Central memory CD8-positive, alpha-beta T cell (primary cell): ENCODE results near the gene CROCC2.

ENCODE experiments used
- ATAC-seq: fragments of 150-1000 bp; cut with Tn5 transposase; replicated peaks from 2 replicates; pipeline ENCODE4 v1.10.0; 2022; ENCODE audit warnings: mild to moderate bottlenecking, moderate FRiP score, moderate number of reproducible peaks; ENCODE audit not compliant: poor library complexity, severe bottlenecking; ENCODE audit errors: extremely low read depth
- DNase-seq, 2 donors: peaks; one replicate each; pipeline ENCODE4 v3.0.0; 2021; ENCODE audit warnings: low spot score in 2 of 2
- H3K27ac Mint-ChIP-seq: one replicate; pipeline ENCODE4 v1.8.0; 2022; ENCODE audit warnings: low read depth, mild to moderate bottlenecking, moderate library complexity, mixed read lengths
- H3K27me3 Mint-ChIP-seq: one replicate; pipeline ENCODE4 v1.8.0; 2022; ENCODE audit warnings: mixed read lengths
- H3K36me3 Mint-ChIP-seq: one replicate; pipeline ENCODE4 v1.8.0; 2022; ENCODE audit warnings: mild to moderate bottlenecking, moderate library complexity, mixed read lengths; ENCODE audit not compliant: insufficient read depth
- H3K4me1 Mint-ChIP-seq: one replicate; pipeline ENCODE4 v1.8.0; 2022; ENCODE audit warnings: mixed read lengths
- H3K4me3 Mint-ChIP-seq: one replicate; pipeline ENCODE4 v1.8.0; 2022; ENCODE audit warnings: mild to moderate bottlenecking, moderate library complexity, mixed read lengths
- H3K9me3 Mint-ChIP-seq: one replicate; pipeline ENCODE4 v1.8.0; 2022; ENCODE audit warnings: mixed read lengths

CROCC2 gene

DNA sequence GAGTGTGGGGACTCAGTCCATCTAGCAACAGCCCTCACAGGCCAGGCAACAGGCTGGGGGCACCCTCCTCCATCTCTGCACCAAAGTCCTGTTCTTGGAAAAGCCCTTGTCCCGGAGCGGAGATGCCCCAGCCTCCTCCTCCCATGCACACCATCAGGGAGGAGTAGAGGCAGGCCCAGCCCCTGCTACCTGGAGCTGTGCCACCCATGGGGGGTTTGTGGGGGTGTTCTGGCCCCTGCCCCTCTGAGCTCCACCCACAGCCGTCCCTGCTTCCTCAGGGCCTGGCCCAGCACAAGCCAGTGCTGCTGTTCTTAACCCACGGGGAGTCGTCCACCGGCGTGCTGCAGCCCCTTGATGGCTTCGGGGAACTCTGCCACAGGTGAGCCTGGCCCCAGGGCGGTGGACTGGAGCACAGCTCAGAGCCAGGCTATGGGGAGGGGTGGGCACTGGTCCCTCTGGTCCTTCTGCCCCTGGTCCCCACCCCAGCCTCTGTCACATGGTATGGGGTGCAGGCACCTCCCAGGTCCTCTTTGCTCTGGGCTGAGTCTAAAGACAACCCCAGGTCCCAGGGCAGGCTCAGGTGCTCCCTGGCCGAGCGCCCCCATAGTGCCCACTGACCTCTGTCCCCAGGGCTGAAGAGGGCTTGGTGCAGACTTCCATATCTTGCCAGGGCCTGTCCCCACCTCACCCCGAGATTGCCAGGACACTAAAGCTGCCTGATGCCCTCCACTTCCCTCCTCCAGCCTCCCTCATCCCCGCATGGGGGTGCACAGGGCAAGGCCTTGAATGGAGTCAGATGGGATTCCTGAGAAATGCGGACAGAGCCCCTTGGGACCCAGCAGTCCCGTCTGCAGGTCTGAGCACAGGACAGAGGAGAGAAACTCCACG lies 34.8 kb upstream of the CROCC2 start:
- no peaks in the 10 kb centered on the region for H3K4me1 Mint-ChIP-seq
- peaks cover 36% of the 10 kb centered on the region for H3K27me3 Mint-ChIP-seq
- no peaks in the 10 kb centered on the region for H3K36me3 Mint-ChIP-seq
- no peak for DNase-seq
- no peak for ATAC-seq
- no peak overlapping the region for H3K4me3 Mint-ChIP-seq
- H3K27ac Mint-ChIP-seq: no peak overlapping the region
- H3K9me3 Mint-ChIP-seq: no peaks in the 10 kb centered on the region

DNA sequence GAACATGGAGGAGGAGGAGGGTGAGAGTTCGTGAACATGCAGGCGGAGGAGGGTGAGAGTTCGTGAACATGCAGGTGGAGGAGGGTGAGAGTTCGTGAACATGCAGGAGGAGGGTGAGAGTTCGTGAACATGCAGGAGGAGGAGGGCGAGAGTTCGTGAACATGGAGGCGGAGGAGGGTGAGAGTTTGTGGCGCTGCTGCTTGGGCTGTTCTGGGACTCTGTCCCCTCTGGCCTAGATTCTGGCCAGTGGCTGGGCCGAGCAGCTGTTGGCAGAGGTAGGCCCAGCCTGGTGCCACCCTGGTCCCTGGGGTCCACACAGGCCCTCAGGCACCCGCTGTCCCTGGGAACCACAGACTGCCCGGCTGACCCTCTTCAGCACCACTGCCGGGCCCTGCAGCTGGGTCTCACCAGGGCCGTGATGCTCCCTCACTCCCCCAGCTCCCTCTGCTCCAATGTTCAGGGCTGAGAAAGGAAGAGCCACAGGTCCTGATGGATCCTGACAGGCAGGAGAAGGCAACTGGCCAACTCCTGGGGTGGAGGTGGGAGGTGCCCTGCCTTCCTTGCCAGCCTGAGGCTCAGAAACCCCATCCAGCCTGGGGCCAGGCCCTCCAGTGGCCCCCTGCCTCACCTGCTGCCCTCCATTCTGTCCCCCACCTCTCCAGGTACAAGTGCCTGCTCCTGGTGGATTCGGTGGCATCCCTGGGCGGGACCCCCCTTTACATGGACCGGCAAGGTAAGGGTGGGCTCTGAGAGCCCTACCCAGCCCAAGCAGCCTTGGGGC lies 33.6 kb upstream of the CROCC2 start:
- ATAC-seq (no peak), DNase-seq (no peak)
- no peaks in the 10 kb centered on the region for H3K9me3 Mint-ChIP-seq
- H3K36me3 Mint-ChIP-seq: no peaks in the 10 kb centered on the region
- no peak overlapping the region for H3K4me3 Mint-ChIP-seq
- H3K27ac Mint-ChIP-seq: no peak overlapping the region
- H3K4me1 Mint-ChIP-seq: no peaks in the 10 kb centered on the region
- peaks cover 24% of the 10 kb centered on the region for H3K27me3 Mint-ChIP-seq

DNA sequence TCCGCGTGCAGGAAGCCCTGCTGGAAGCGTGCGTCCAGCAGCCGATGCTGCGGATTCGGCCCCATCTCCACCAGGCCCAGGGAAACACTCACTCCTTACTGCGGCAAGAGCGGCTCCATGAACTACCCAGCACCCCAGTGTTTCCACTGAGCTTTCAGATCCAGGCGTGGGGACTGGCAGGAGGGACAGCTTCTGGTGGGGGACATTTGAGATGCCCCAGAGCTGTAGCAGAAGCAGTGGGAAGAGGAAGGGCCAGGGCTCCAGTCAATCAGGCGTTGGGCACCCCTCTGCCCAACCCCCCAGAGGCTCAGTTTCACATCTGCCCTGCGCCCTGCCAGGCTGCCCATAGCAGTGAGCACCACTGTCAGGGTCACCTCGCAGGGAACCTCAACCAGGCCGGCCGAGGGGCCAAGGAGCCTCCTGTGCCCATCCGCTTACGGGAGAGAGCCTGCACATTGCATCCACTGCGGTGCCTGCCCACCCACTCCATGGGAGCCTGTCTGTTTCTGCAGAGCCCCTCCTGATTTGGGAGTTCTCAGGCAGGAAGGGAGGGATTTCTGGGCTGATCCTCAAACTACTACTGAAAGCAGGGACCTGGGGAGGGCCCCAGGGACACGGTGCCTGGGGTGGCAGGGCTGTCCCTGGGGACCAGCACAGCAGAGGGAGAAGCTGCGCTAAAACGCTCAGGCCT lies 32.9 kb upstream of the CROCC2 start:
- Mint-ChIP-seq H3K9me3 (no peaks in the 10 kb centered on the region), H3K4me3 (no peak overlapping the region), H3K27me3 (peaks cover 16% of the 10 kb centered on the region), H3K36me3 (no peaks in the 10 kb centered on the region), H3K27ac (no peak overlapping the region), H3K4me1 (no peaks in the 10 kb centered on the region)
- ATAC-seq (no peak), DNase-seq (no peak)

DNA sequence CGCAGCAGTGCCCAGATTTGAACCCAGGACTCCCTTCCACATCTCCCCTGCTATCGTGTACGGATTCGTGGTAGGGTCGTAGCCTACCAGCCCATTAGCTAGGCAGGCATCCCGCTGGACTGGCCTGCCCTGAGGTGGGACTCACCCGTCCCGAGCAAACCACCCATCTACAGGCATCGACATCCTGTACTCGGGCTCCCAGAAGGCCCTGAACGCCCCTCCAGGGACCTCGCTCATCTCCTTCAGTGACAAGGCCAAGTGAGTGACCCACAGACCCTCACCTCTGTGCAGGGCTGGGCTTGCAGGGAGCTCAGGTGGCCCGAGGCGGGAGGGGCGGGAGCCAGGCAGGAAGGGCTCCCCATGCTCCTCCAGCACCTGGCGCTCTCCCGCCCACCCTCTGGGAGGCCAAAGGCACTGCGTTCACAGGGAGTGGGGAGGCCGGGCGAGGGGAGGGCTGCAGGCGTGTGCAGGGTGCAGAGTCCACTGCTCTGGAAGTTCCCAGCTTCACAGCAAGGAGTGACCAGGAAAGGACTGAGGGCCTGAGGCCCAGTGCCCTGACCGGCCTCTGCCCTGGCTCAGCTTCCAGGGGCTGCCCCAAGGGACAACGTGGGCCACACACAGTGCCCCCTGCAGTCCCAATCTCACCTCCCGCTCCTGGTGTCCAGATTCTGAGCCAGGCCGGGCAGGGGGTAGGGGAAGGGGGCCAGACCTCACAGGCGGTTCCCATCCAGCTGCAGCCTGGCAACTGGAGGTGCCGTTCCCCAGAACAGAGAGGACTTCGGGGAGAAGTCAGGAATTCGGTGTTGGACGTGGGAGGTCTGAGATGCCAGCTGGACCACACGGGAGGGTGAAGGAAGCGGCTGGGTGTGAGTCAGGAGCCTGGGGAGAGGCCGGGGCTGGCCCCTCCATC lies 32.1 kb upstream of the CROCC2 start:
- DNase-seq (no peak), ATAC-seq (no peak)
- no peaks in the 10 kb centered on the region for H3K9me3 Mint-ChIP-seq
- peaks cover 15% of the 10 kb centered on the region for H3K27me3 Mint-ChIP-seq
- no peaks in the 10 kb centered on the region for H3K36me3 Mint-ChIP-seq
- H3K27ac Mint-ChIP-seq: no peak overlapping the region
- H3K4me1 Mint-ChIP-seq: no peaks in the 10 kb centered on the region
- H3K4me3 Mint-ChIP-seq: no peak overlapping the region

DNA sequence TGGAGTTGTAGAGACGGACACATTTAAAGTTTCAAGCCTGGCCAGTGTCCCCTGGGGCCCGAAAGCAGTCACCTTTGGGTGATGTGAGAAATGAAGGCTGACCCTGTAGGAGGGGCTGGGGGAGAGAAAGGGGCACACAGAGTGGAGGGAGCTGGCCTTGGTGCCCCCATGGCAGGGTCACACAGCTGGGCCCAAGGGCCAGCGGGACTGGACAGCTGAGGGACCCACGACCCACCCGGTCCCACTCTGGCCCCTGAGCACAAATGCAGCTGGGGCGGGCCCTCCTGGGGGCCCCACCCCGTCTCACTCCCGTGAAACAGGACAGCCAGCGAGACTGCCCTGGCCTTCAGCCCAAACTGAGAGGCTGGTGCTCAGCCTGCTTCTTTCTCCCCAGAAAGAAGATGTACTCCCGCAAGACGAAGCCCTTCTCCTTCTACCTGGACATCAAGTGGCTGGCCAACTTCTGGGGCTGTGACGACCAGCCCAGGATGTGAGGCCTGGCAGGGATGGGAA lies 31.4 kb upstream of the CROCC2 start:
- H3K9me3 Mint-ChIP-seq: no peaks in the 10 kb centered on the region
- peaks cover 8% of the 10 kb centered on the region for H3K27me3 Mint-ChIP-seq
- no peak for DNase-seq
- H3K36me3 Mint-ChIP-seq: no peaks in the 10 kb centered on the region
- no peak overlapping the region for H3K27ac Mint-ChIP-seq
- no peak for ATAC-seq
- H3K4me3 Mint-ChIP-seq: no peak overlapping the region
- no peaks in the 10 kb centered on the region for H3K4me1 Mint-ChIP-seq

DNA sequence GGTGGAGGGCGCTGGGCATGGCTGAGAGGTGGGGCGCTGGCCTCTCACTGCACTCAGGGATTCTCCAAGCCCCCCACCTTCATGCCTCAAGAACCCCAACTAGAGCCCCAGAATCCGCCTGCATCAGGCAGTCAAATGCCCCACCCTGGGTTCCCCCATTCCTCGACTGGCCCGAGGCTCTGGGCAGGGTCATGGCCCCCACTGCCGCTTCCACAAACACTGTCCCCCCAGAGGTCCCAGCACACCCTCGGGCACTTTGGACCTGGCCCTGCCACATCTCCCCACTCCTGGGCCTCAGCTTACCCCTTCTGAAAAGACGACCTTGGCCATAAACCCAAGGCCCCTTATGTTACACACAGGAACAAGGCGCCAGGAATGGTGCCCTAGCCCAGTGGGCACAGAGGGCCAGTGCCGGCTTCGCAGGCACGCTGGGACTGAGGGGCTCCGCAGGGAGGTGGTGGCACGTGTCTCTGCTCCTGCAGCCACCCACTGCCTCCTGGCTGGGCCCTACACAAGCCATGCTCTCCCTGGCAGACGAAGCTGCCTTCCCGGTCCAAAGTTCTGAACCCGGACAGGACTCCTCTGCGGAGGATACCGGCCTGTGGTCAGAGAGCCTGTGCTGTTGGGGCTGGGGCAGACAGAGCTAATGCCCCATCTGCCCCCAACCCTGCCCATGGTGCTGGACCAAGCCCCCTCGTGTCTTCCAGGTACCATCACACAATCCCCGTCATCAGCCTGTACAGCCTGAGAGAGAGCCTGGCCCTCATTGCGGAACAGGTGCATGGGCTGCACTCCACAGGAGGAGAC lies 30.7 kb upstream of the CROCC2 start:
- no peaks in the 10 kb centered on the region for H3K36me3 Mint-ChIP-seq
- ATAC-seq (no peak), DNase-seq (no peak)
- no peak overlapping the region for H3K4me3 Mint-ChIP-seq
- H3K27me3 Mint-ChIP-seq: peaks cover 1% of the 10 kb centered on the region
- no peaks in the 10 kb centered on the region for H3K4me1 Mint-ChIP-seq
- H3K27ac Mint-ChIP-seq: no peak overlapping the region
- no peaks in the 10 kb centered on the region for H3K9me3 Mint-ChIP-seq

DNA sequence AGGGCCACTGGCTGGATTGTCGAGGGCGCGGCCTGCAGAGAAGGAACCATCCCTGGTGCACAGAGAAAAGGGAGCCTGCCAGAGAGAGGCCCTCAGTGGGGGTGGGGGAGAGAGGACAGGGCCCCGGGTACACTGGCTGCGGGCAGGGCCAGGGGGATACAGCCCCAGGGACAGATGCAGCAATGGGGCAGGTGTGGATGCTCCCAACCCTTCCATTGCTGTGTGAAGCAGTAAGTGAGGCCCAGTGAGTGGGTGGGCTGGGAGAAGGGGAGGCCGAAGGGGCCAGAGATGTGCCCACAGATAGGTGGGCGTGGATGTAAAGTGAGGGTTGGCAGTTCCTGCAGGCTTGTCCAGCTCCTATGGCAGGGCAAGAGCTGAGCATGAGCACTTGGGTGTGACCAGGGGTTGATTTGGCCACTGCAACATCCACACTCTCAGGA lies 30.1 kb upstream of the CROCC2 start:
- Mint-ChIP-seq H3K4me1 (no peaks in the 10 kb centered on the region), H3K9me3 (no peaks in the 10 kb centered on the region), H3K27me3 (no peaks in the 10 kb centered on the region), H3K4me3 (no peak overlapping the region), H3K36me3 (no peaks in the 10 kb centered on the region), H3K27ac (no peak overlapping the region)
- DNase-seq: no peak
- no peak for ATAC-seq

DNA sequence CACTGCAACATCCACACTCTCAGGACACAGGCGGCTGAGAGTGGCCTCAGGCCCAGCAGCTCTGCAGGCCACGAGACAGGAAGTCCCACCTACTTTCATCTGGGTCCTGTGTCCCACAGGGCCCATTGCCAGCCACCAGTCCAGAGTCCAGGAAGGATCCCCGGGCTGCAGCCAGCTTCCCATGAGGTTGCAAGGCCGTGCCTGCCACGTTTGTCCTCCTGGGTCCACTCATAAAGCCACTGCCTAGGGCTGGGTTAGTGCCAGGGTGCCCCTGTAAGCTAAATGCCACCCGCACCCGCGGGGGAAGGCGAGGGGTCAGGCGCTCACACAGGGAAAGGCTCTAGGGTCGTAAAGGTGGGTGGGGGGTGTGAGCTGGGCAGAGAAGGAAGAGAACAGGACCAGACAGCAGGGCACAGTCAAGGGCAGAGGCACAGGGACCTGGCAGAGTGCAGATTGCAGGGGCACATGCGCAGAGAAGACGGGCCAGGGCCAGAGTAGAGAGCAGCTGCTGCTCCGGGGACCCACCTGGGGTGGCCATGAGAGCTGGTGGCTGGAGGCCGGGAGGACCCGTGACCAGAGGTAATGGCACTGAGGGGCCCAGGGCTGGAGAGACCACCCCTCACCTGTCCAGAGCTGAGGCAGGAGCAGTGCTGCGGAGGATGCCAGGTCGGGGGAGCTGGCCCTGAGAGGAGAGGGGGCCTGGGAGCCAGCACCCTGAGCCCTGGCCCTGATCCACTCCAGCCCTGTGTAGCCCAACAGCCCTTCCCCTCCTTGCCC lies 29.5 kb upstream of the CROCC2 start:
- Mint-ChIP-seq H3K36me3 (no peaks in the 10 kb centered on the region), H3K4me3 (no peak overlapping the region), H3K4me1 (no peaks in the 10 kb centered on the region), H3K27me3 (no peaks in the 10 kb centered on the region), H3K9me3 (no peaks in the 10 kb centered on the region), H3K27ac (no peak overlapping the region)
- ATAC-seq: no peak
- DNase-seq: no peak

DNA sequence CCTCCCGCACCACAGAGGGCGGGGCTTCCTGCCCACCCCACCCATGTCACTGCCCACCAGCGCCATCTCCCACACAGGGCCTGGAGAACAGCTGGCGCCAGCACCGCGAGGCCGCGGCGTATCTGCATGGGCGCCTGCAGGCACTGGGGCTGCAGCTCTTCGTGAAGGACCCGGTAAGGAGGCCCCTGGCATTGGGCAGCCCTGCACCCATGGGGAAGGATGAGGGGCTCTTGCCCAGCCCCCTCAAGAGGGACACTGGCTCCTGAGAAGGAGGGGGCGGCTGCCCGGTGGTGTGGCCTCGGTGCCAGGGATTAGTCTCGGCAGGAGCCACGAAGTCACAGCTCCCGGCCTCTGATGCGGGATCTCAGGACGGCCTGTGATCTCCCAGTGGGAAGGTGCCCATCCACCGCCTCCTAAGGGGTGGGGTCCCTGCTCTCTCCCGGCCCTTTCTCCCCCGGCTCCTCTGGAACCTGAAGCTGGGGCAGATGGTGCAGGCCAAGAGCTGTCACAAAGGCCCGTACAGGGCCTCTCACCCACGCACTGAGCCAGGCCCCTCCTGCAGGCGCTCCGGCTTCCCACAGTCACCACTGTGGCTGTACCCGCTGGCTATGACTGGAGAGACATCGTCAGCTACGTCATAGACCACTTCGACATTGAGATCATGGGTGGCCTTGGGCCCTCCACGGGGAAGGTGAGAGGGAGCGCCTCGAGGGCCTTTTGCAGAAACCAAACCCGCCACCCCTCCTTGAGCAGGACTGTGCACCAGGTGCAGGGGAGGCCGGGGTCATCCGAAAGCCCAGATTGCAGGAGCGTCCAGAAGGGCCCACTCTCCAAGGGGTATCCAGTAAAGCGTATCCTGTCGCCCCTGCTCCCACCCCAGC lies 28.4 kb upstream of the CROCC2 start:
- H3K4me3 Mint-ChIP-seq: no peak overlapping the region
- no peak overlapping the region for H3K27ac Mint-ChIP-seq
- no peak for DNase-seq
- no peak for ATAC-seq
- H3K27me3 Mint-ChIP-seq: no peaks in the 10 kb centered on the region
- no peaks in the 10 kb centered on the region for H3K9me3 Mint-ChIP-seq
- no peaks in the 10 kb centered on the region for H3K36me3 Mint-ChIP-seq
- no peaks in the 10 kb centered on the region for H3K4me1 Mint-ChIP-seq

DNA sequence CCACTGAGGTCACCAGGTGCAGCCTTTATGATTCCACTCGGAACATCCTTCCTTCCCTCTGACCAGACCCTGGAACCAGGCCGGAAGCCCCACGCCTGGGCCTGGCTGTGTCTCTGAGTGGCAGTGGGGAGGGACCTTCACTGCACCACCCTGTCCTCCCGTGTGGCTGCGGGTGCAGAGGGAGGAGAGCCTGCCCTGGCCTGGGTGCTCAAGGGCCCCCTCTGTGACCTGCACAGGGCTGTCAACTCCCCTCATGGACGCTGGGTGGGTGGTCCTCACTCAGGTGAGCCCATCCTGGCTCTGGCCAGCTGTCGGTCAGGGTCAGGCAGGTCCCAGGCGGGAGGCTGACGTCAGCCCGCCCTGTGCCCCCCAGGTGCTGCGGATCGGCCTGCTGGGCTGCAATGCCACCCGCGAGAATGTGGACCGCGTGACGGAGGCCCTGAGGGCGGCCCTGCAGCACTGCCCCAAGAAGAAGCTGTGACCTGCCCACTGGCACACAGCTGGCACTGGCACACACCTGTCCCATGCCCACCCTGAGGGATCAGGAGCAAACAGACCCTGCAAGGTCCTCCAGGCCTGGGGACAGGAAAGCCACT lies 27.7 kb upstream of the CROCC2 start:
- Mint-ChIP-seq H3K4me1 (no peaks in the 10 kb centered on the region), H3K27me3 (no peaks in the 10 kb centered on the region), H3K4me3 (no peak overlapping the region), H3K9me3 (no peaks in the 10 kb centered on the region), H3K36me3 (no peaks in the 10 kb centered on the region), H3K27ac (no peak overlapping the region)
- no peak for DNase-seq
- no peak for ATAC-seq
